ENCODE measurements around the gene DNAJB6. TPM values are rescaled to one million over a fixed set of nuclear protein-coding genes. Genes with fewer than 3 reads are reported as not detected.

The DNAJB6 gene
- polyA plus RNA-seq, 3 donors = 66.6 to 117 (median 116) TPM

- 64% methylated on average over 6 of the region's 13 CpGs for WGBS (ENCODE audit: insufficient coverage)
- Histone ChIP-seq H4K20me1 (ENCODE audit: insufficient read depth, low read length) (no peaks in the 10 kb centered on the region), H3K9ac (ENCODE audit: insufficient read depth, low read length, poor library complexity, severe bottlenecking) (no peak overlapping the region), H3K4me2 (replicated peaks; ENCODE audit: extremely low read depth, low read length, poor library complexity, severe bottlenecking) (no peak overlapping the region), H3K4me3 (replicated peaks in 1 of 3; ENCODE audit: low read depth in 2 of 3, low read length in 3 of 3) (no peak overlapping the region), H3K27me3 (ENCODE audit: control insufficient read depth in 2 of 2, insufficient read depth in 2 of 2, low read length in 2 of 2) (no peaks in the 10 kb centered on the region), H3K4me1 (ENCODE audit: control insufficient read depth in 1 of 2, insufficient read depth in 2 of 2, low read length in 2 of 2) (peaks cover 7 to 8% of the 10 kb centered on the region in 2 donors), H2AFZ (ENCODE audit: insufficient read depth, low read depth, low read length, poor library complexity, severe bottlenecking) (no peak overlapping the region), H3K79me2 (ENCODE audit: insufficient read depth, low read length) (no peaks in the 10 kb centered on the region), H3K36me3 (replicated peaks in 1 of 2; ENCODE audit: control insufficient read depth in 1 of 2, insufficient read depth in 2 of 2, low read length in 2 of 2) (no peaks in the 10 kb centered on the region), H3K27ac (ENCODE audit: low read depth in 1 of 2, low read length in 2 of 2) (no peak overlapping the region), H3K9me3 (replicated peaks in 1 of 2; ENCODE audit: control insufficient read depth in 1 of 2, insufficient read depth in 1 of 2, low read length in 2 of 2) (no peaks in the 10 kb centered on the region)
- DNase-seq = no peak
- Mint-ChIP-seq H3K36me3 (no peaks in the 10 kb centered on the region), H3K27ac (no peak overlapping the region), H3K4me3 (no peak overlapping the region), H3K4me1 (peaks cover 12% of the 10 kb centered on the region), H3K9me3 (peaks cover 0 to 14% (median 2%) of the 10 kb centered on the region in 7 donors), H3K27me3 (ENCODE audit: low read depth in 3 of 3) (peaks cover 6 to 11% (median 11%) of the 10 kb centered on the region in 3 donors)
- no peak for TF ChIP-seq CTCF (IDR thresholded peaks at IDR 0.05)
- intact Hi-C loops (cut with micrococcal nuclease) = no loop called here
Measured at GRCh38 chr7:157436763-157437480, 100.1 kb downstream of the DNAJB6 start.

GRCh38 chr7:157437519-157438061 is 100.8 kb downstream of the DNAJB6 start:
- peak overlapping the region in 1 of 2 donors; percentile 39 for H3K4me3 Mint-ChIP-seq
- no peak for TF ChIP-seq CTCF (IDR thresholded peaks at IDR 0.05)
- intact Hi-C loops (cut with micrococcal nuclease) = no loop called here
- Histone ChIP-seq H3K9me3 (replicated peaks in 1 of 2; ENCODE audit: control insufficient read depth in 1 of 2, insufficient read depth in 1 of 2, low read length in 2 of 2) (peaks cover 0 to 5% of the 10 kb centered on the region in 2 donors), H3K4me1 (ENCODE audit: control insufficient read depth in 1 of 2, insufficient read depth in 2 of 2, low read length in 2 of 2) (peaks cover 4% of the 10 kb centered on the region in 2 donors), H4K20me1 (ENCODE audit: insufficient read depth, low read length) (no peaks in the 10 kb centered on the region), H3K36me3 (replicated peaks in 1 of 2; ENCODE audit: control insufficient read depth in 1 of 2, insufficient read depth in 2 of 2, low read length in 2 of 2) (no peaks in the 10 kb centered on the region), H3K27me3 (ENCODE audit: control insufficient read depth in 2 of 2, insufficient read depth in 2 of 2, low read length in 2 of 2) (no peaks in the 10 kb centered on the region), H3K9ac (ENCODE audit: insufficient read depth, low read length, poor library complexity, severe bottlenecking) (no peak overlapping the region), H3K79me2 (ENCODE audit: insufficient read depth, low read length) (no peaks in the 10 kb centered on the region), H3K27ac (ENCODE audit: low read depth in 1 of 2, low read length in 2 of 2) (no peak overlapping the region), H2AFZ (ENCODE audit: insufficient read depth, low read depth, low read length, poor library complexity, severe bottlenecking) (no peak overlapping the region), H3K4me2 (replicated peaks; ENCODE audit: extremely low read depth, low read length, poor library complexity, severe bottlenecking) (no peak overlapping the region), H3K4me3 (replicated peaks in 1 of 3; ENCODE audit: low read depth in 2 of 3, low read length in 3 of 3) (no peak overlapping the region)
- H3K27ac Mint-ChIP-seq = no peak overlapping the region
- H3K9me3 Mint-ChIP-seq = peaks cover 2 to 19% (median 2%) of the 10 kb centered on the region in 7 donors
- H3K36me3 Mint-ChIP-seq = no peaks in the 10 kb centered on the region
- WGBS (ENCODE audit: insufficient coverage) = 57% methylated on average over 4 of the region's 9 CpGs
- H3K4me1 Mint-ChIP-seq = peaks cover 6% of the 10 kb centered on the region
- DNase-seq = no peak
- H3K27me3 Mint-ChIP-seq (ENCODE audit: low read depth in 3 of 3) = peaks cover 6 to 11% (median 11%) of the 10 kb centered on the region in 3 donors
